Liver (tissue), 9 donors: Measurements from ENCODE around the gene TBC1D9B. TPM values are rescaled to one million over a fixed set of nuclear protein-coding genes. Genes with fewer than 3 reads are reported as not detected.

Experiments
- DNase-seq: peaks from one replicate; pipeline ENCODE4 v3.0.0-alpha.2; 2017; ENCODE audit warnings: low spot score
- H3K27ac ChIP-seq, 2 donors: one replicate each; pipeline ENCODE4 v1.7.0; 2013; ENCODE audit warnings: inconsistent platforms in 2 of 2, low read length in 2 of 2, control low read depth in 1 of 2, low read depth in 1 of 2, mild to moderate bottlenecking in 1 of 2
- H3K27me3 ChIP-seq, 4 donors: one replicate each; pipeline versions ENCODE4 v1.6.1 to v1.7.0; 2013; ENCODE audit warnings: low read length in 3 of 4, inconsistent platforms in 1 of 4, mild to moderate bottlenecking in 1 of 4, moderate library complexity in 1 of 4; ENCODE audit not compliant: control insufficient read depth in 4 of 4, insufficient read depth in 4 of 4
- H3K36me3 ChIP-seq, 4 donors: one replicate each; pipeline versions ENCODE4 v1.6.1 to v1.7.0; 2013; ENCODE audit warnings: low read length in 3 of 4, mild to moderate bottlenecking in 3 of 4, low read depth in 1 of 4, moderate library complexity in 1 of 4; ENCODE audit not compliant: control insufficient read depth in 4 of 4, insufficient read depth in 3 of 4
- H3K4me1 ChIP-seq, 4 donors: one replicate each; pipeline versions ENCODE4 v1.6.1 to v1.7.0; 2013; ENCODE audit warnings: low read length in 3 of 4, mild to moderate bottlenecking in 3 of 4, moderate library complexity in 1 of 4; ENCODE audit not compliant: control insufficient read depth in 4 of 4, insufficient read depth in 4 of 4
- H3K4me3 ChIP-seq, 3 donors: one replicate each; pipeline versions ENCODE4 v1.6.1 to v1.7.0; 2013; ENCODE audit warnings: low read length in 3 of 3, control low read depth in 1 of 3, low read depth in 1 of 3, mild to moderate bottlenecking in 1 of 3
- H3K9ac ChIP-seq, 2 donors: one replicate each; pipeline ENCODE4 v1.7.0; 2013; ENCODE audit warnings: low read length in 2 of 2, mild to moderate bottlenecking in 2 of 2, moderate library complexity in 2 of 2, control low read depth in 1 of 2, low read depth in 1 of 2
- H3K9me3 ChIP-seq, 4 donors: one replicate each; pipeline versions ENCODE4 v1.6.1 to v1.7.0; 2013; ENCODE audit warnings: low read length in 3 of 4; ENCODE audit not compliant: control insufficient read depth in 4 of 4
- ATF3 ChIP-seq: IDR thresholded peaks from 2 replicates; pipeline ENCODE4 v1.6.1; 2016; ENCODE audit warnings: antibody characterized with exemption
- EGR1 ChIP-seq, 2 donors: IDR thresholded peaks; 2 replicates each; pipeline ENCODE4 v1.6.1; 2016 to 2018; ENCODE audit warnings: antibody characterized with exemption in 2 of 2, low read depth in 2 of 2
- FOXA1 ChIP-seq: IDR thresholded peaks from 2 replicates; pipeline ENCODE4 v1.6.1; 2016; ENCODE audit warnings: antibody characterized with exemption
- FOXA2 ChIP-seq: IDR thresholded peaks from 2 replicates; pipeline ENCODE4 v1.6.1; 2016; ENCODE audit warnings: antibody characterized with exemption
- GABPA ChIP-seq, 2 donors: IDR thresholded peaks in 1 of 2; conservative IDR thresholded peaks in 1 of 2; 2 replicates each; pipeline ENCODE4 v1.6.1; 2016; ENCODE audit warnings: antibody characterized with exemption in 2 of 2, mild to moderate bottlenecking in 1 of 2, moderate library complexity in 1 of 2
- HNF4A ChIP-seq, 2 donors: conservative IDR thresholded peaks; 2 replicates each; pipeline ENCODE4 v1.6.1; 2016; ENCODE audit warnings: antibody characterized with exemption in 2 of 2, mild to moderate bottlenecking in 2 of 2
- HNF4G ChIP-seq: IDR thresholded peaks from 2 replicates; pipeline ENCODE4 v1.6.1; 2016; ENCODE audit warnings: antibody characterized with exemption
- JUND ChIP-seq, 2 donors: IDR thresholded peaks; 2 replicates each; pipeline ENCODE4 v1.6.1; 2016; ENCODE audit warnings: antibody characterized with exemption in 2 of 2
- NR2F2 ChIP-seq: IDR thresholded peaks from 2 replicates; pipeline ENCODE4 v1.6.1; 2016; ENCODE audit warnings: antibody characterized with exemption
- RAD21 ChIP-seq, 2 donors: IDR thresholded peaks; 2 replicates each; pipeline ENCODE4 v1.6.1; 2016; ENCODE audit warnings: antibody characterized with exemption in 2 of 2, mild to moderate bottlenecking in 2 of 2
- RXRA ChIP-seq, 2 donors: IDR thresholded peaks; 2 replicates each; pipeline ENCODE4 v1.6.1; 2017 to 2018; ENCODE audit warnings: antibody characterized with exemption in 2 of 2, mild to moderate bottlenecking in 1 of 2
- SP1 ChIP-seq: IDR thresholded peaks from 2 replicates; pipeline ENCODE4 v1.6.1; 2018; ENCODE audit warnings: antibody characterized with exemption, mild to moderate bottlenecking
- TAF1 ChIP-seq: conservative IDR thresholded peaks from 2 replicates; pipeline ENCODE4 v1.6.1; 2016; ENCODE audit warnings: antibody characterized with exemption, mild to moderate bottlenecking
- YY1 ChIP-seq: IDR thresholded peaks from 2 replicates; pipeline ENCODE4 v1.6.1; 2016; ENCODE audit warnings: antibody characterized with exemption, mild to moderate bottlenecking
- ZBTB33 ChIP-seq: IDR thresholded peaks from 2 replicates; pipeline ENCODE4 v1.6.1; 2016; ENCODE audit warnings: antibody characterized with exemption
- WGBS: extraction: QIAGEN DNeasy Blood & Tissue Kit; methylation state at CpG from one replicate; pipeline ENCODE4 v1.1.7; 2013; 5-methylcytosine and 5-hydroxymethylcytosine counted together
- polyA plus RNA-seq, 2 donors: library from polyadenylated mRNA; stranded (reverse) in 1 of 2; unstranded in 1 of 2; fragments of 200-250 nt in 1 of 2; fragments of >200 nt in 1 of 2; fragmentation: Nextera tagmentation in 1 of 2; extraction: Ambion mirVana in 1 of 2; gene quantifications; one replicate each; pipeline versions ENCODE4 v1.2.1 to v1.2.3, GENCODE V29; 2013 to 2015
- total RNA-seq, 2 donors: library from RNA; depleted of rRNA; stranded (reverse); fragments of >200 nt; gene quantifications; one replicate each; pipeline ENCODE4 v1.2.3, GENCODE V29; 2014
- TF ChIP-seq, protein P1 (sequence below): fragments of 150-350 bp; IDR thresholded peaks from 2 replicates; pipeline ENCODE4 v1.5.1; 2017; ENCODE audit warnings: improper control_type of control experiment, low read depth, low read length; ENCODE audit not compliant: missing input control
- TF ChIP-seq, protein P2 (sequence below): IDR thresholded peaks from 2 replicates; pipeline ENCODE4 v1.6.1; 2016; ENCODE audit warnings: antibody characterized with exemption, mild to moderate bottlenecking
- donor health status: healthy.
- donor health status: healthy.
- donor health status: healthy.
- donor health status: healthy.
- donor health status: healthy.

TBC1D9B gene
- total and polyA plus RNA-seq, 4 donors = 23.1 to 55.4 (median 38.7) TPM

DNA sequence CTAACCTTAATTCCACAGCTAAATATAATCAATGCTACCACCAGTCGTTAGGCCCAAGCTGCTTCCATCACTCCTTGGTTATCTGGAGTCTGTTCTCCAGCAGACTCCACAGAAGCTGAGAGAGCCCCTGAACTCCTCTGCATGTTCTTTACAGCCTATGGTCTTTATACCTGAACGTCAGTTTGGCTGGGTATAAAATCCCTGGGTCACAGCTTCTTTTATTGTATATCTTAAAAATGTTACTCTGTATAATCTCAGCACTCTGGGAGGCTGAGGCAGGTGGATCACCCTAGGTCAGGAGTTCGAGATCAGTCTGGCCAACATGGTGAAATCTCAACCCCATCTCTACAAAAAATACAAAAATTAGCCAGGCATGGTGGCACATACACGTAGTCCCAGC lies 25.4 kb downstream of the TBC1D9B start:
- no peak overlapping the region for H3K27ac ChIP-seq
- DNase-seq = no peak
- peaks cover 2 to 60% (median 36%) of the 10 kb centered on the region in 4 donors for H3K36me3 ChIP-seq
- H3K9me3 ChIP-seq = peaks cover 5 to 11% (median 8%) of the 10 kb centered on the region in 4 donors
- WGBS = 87% methylated on average over 4 of the region's 4 CpGs
- H3K4me3 ChIP-seq = no peak overlapping the region
- TF ChIP-seq YY1 (no peak), HNF4G (no peak), JUND (IDR thresholded peaks at IDR 0.05) (no peak), ZBTB33 (no peak), SP1 (no peak), EGR1 (IDR thresholded peaks at IDR 0.05; ENCODE audit: low read depth in 2 of 2) (no peak), FOXA1 (no peak), GABPA (IDR thresholded peaks at IDR 0.05 in 1 of 2, conservative IDR thresholded peaks at IDR 0.05 in 1 of 2) (no peak), RXRA (IDR thresholded peaks at IDR 0.05) (no peak), ATF3 (no peak), RAD21 (IDR thresholded peaks at IDR 0.05) (no peak), HNF4A (conservative IDR thresholded peaks at IDR 0.05) (no peak), TAF1 (no peak), FOXA2 (no peak), NR2F2 (no peak)
- TF ChIP-seq, protein P1, sequence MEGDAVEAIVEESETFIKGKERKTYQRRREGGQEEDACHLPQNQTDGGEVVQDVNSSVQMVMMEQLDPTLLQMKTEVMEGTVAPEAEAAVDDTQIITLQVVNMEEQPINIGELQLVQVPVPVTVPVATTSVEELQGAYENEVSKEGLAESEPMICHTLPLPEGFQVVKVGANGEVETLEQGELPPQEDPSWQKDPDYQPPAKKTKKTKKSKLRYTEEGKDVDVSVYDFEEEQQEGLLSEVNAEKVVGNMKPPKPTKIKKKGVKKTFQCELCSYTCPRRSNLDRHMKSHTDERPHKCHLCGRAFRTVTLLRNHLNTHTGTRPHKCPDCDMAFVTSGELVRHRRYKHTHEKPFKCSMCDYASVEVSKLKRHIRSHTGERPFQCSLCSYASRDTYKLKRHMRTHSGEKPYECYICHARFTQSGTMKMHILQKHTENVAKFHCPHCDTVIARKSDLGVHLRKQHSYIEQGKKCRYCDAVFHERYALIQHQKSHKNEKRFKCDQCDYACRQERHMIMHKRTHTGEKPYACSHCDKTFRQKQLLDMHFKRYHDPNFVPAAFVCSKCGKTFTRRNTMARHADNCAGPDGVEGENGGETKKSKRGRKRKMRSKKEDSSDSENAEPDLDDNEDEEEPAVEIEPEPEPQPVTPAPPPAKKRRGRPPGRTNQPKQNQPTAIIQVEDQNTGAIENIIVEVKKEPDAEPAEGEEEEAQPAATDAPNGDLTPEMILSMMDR = no peak
- no peak overlapping the region for H3K9ac ChIP-seq
- H3K4me1 ChIP-seq = no peaks in the 10 kb centered on the region
- no peaks in the 10 kb centered on the region for H3K27me3 ChIP-seq

DNA sequence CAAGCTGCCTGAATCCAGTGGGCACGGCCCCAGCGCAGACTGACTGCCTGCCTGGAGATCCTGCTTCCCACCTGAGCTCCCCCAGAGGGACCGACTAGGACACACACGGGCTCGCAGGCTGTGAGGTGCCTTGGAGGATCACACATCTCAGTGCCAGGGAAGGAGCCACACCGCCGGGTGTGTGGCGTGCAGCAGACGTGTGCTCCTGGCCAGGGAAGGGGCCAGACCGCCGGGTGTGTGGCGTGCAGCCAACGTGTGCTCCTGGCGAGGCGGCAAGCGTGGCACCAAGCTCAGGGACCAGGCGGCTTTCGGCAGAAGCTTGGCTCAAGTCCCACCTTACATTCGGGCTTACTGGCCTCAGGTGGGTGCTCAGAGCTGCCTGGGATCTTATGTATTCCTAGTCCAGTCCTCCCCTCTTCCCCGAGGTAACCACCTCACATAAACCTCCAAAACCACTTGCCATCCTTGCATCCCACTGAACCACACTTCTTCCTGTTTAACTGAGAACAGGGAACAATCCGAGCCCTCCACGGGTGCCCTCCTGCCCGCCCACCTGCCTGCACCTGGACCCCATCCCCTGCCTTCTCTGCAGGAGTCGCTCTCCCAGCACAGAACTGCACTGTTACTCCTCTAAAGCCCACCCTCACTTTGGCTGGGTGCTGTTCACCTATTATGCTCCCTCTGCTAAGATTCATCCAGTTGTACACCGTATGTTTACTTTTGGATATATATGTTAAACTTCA lies 26.7 kb downstream of the TBC1D9B start:
- Histone ChIP-seq H3K9me3 (peaks cover 5 to 11% (median 8%) of the 10 kb centered on the region in 4 donors), H3K27me3 (no peaks in the 10 kb centered on the region), H3K9ac (no peak overlapping the region), H3K4me1 (no peaks in the 10 kb centered on the region), H3K36me3 (peaks cover 7 to 56% (median 29%) of the 10 kb centered on the region in 4 donors), H3K27ac (no peak overlapping the region), H3K4me3 (no peak overlapping the region)
- no peak for DNase-seq
- TF ChIP-seq FOXA2 (no peak), EGR1 (IDR thresholded peaks at IDR 0.05; ENCODE audit: low read depth in 2 of 2) (no peak), YY1 (no peak), FOXA1 (no peak), TAF1 (no peak)
- TF ChIP-seq, protein P2, sequence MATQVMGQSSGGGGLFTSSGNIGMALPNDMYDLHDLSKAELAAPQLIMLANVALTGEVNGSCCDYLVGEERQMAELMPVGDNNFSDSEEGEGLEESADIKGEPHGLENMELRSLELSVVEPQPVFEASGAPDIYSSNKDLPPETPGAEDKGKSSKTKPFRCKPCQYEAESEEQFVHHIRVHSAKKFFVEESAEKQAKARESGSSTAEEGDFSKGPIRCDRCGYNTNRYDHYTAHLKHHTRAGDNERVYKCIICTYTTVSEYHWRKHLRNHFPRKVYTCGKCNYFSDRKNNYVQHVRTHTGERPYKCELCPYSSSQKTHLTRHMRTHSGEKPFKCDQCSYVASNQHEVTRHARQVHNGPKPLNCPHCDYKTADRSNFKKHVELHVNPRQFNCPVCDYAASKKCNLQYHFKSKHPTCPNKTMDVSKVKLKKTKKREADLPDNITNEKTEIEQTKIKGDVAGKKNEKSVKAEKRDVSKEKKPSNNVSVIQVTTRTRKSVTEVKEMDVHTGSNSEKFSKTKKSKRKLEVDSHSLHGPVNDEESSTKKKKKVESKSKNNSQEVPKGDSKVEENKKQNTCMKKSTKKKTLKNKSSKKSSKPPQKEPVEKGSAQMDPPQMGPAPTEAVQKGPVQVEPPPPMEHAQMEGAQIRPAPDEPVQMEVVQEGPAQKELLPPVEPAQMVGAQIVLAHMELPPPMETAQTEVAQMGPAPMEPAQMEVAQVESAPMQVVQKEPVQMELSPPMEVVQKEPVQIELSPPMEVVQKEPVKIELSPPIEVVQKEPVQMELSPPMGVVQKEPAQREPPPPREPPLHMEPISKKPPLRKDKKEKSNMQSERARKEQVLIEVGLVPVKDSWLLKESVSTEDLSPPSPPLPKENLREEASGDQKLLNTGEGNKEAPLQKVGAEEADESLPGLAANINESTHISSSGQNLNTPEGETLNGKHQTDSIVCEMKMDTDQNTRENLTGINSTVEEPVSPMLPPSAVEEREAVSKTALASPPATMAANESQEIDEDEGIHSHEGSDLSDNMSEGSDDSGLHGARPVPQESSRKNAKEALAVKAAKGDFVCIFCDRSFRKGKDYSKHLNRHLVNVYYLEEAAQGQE = no peak
- WGBS = 93% methylated on average over 25 of the region's 25 CpGs
